ENCODE results near the gene THSD4. TPM values are rescaled to one million over a fixed set of nuclear protein-coding genes. Genes with fewer than 3 reads are reported as not detected.
A peak's percentile ranks its signal among the peaks of the same experiment; 100 is the strongest.

The THSD4 gene
- total RNA-seq, 1 experiment from 2014 or later, result 65.4 TPM

DNA sequence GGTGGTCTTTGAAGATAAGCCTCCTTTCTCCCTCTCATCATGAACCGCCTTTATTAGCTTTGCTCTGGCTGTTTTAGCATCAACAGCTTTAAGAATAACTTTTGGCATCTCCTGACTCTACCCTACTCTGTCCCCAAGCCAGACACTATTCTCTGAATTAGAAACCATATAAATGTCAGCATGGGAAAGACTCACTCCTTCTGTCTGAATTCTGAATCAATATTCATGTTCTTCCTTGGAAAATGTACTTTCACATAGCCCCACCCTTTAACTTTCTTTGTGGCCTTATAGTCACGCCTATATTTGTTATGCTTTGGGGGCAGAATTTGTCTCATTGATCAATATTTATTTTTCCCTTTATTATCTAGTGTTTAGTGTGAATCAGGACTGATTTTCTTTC is 563.3 kb downstream of the THSD4 start:
- no peak for TF ChIP-seq SIN3A (IDR thresholded peaks at IDR 0.05; ENCODE audit: borderline replicate concordance, insufficient read depth, low read depth, low read length)
- no peak for TF ChIP-seq TCF7L2 (IDR thresholded peaks at IDR 0.05; ENCODE audit: low read depth, low read length)
- no peak for TF ChIP-seq CTCF (IDR thresholded peaks at IDR 0.05)
- no peak for TF ChIP-seq POLR2AphosphoS5 (IDR thresholded peaks at IDR 0.05; ENCODE audit: low read depth, low read length)
- TF ChIP-seq, protein P1, sequence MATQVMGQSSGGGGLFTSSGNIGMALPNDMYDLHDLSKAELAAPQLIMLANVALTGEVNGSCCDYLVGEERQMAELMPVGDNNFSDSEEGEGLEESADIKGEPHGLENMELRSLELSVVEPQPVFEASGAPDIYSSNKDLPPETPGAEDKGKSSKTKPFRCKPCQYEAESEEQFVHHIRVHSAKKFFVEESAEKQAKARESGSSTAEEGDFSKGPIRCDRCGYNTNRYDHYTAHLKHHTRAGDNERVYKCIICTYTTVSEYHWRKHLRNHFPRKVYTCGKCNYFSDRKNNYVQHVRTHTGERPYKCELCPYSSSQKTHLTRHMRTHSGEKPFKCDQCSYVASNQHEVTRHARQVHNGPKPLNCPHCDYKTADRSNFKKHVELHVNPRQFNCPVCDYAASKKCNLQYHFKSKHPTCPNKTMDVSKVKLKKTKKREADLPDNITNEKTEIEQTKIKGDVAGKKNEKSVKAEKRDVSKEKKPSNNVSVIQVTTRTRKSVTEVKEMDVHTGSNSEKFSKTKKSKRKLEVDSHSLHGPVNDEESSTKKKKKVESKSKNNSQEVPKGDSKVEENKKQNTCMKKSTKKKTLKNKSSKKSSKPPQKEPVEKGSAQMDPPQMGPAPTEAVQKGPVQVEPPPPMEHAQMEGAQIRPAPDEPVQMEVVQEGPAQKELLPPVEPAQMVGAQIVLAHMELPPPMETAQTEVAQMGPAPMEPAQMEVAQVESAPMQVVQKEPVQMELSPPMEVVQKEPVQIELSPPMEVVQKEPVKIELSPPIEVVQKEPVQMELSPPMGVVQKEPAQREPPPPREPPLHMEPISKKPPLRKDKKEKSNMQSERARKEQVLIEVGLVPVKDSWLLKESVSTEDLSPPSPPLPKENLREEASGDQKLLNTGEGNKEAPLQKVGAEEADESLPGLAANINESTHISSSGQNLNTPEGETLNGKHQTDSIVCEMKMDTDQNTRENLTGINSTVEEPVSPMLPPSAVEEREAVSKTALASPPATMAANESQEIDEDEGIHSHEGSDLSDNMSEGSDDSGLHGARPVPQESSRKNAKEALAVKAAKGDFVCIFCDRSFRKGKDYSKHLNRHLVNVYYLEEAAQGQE (IDR thresholded peaks at IDR 0.05; ENCODE audit: insufficient read depth in 1 of 2, low read depth in 2 of 2, low read length in 1 of 2), result no peak
- intact Hi-C loops (cut with micrococcal nuclease; ENCODE audit: unreplicated experiment), result no loop called here
- BruUV-seq (replicated peaks), result no TSS peak

GRCh38 chr15:71679223-71679792 is 564.0 kb downstream of the THSD4 start:
- in situ Hi-C loops (cut with HindIII; ENCODE audit: low pct_unique_long_range_greater_than_20kb, low sequenced_read_pairs), result no loop called here
- intact Hi-C loops (cut with micrococcal nuclease; ENCODE audit: unreplicated experiment), result no loop called here
- Histone ChIP-seq H3K36me3 (ENCODE audit: control insufficient read depth, insufficient read depth, low read length) (no peaks in the 10 kb centered on the region), H3K27ac (ENCODE audit: low read length) (no peak overlapping the region), H3K4me1 (ENCODE audit: control insufficient read depth, insufficient read depth, low read length) (no peaks in the 10 kb centered on the region; the same call in 1 of the 2 replicates), H3K27me3 (ENCODE audit: control insufficient read depth, insufficient read depth, low read length) (no peaks in the 10 kb centered on the region), H3K9me3 (ENCODE audit: control insufficient read depth, insufficient read depth, low read depth, low read length) (no peaks in the 10 kb centered on the region), H3K4me3 (ENCODE audit: low read depth in 2 of 2, low read length in 2 of 2) (no peak overlapping the region)
- DNase-seq (ENCODE audit: low read depth, low spot score) (no peak), ATAC-seq (no peak)
- no peak for TF ChIP-seq TCF7L2 (IDR thresholded peaks at IDR 0.05; ENCODE audit: low read depth, low read length)
- TSS peak; percentile 42 for BruUV-seq (replicated peaks)
- ChIA-PET CTCF (no interaction called here), POLR2A (no interaction called here)

More for the DNA sequence above, 563.3 kb downstream of the THSD4 start:
- in situ Hi-C loops (cut with HindIII; ENCODE audit: low pct_unique_long_range_greater_than_20kb, low sequenced_read_pairs), result no loop called here
- H3K9me3 ChIP-seq (ENCODE audit: control insufficient read depth, insufficient read depth, low read depth, low read length), result no peaks in the 10 kb centered on the region
- ChIA-PET POLR2A (interaction anchor here (0.6 kb wide), 1 partner anchor 235 kb away, joined by 3 read pairs; no protein-coding TSS in a partner anchor), CTCF (no interaction called here)
- no peak overlapping the region for H3K27ac ChIP-seq (ENCODE audit: low read length)
- no peaks in the 10 kb centered on the region for H3K36me3 ChIP-seq (ENCODE audit: control insufficient read depth, insufficient read depth, low read length)
- H3K4me1 ChIP-seq (ENCODE audit: control insufficient read depth, insufficient read depth, low read length), result no peaks in the 10 kb centered on the region
- DNase-seq (ENCODE audit: low read depth, low spot score) (no peak), ATAC-seq (no peak)
- no peaks in the 10 kb centered on the region for H3K27me3 ChIP-seq (ENCODE audit: control insufficient read depth, insufficient read depth, low read length)
- H3K4me3 ChIP-seq (ENCODE audit: low read depth in 2 of 2, low read length in 2 of 2), result no peak overlapping the region

DNA sequence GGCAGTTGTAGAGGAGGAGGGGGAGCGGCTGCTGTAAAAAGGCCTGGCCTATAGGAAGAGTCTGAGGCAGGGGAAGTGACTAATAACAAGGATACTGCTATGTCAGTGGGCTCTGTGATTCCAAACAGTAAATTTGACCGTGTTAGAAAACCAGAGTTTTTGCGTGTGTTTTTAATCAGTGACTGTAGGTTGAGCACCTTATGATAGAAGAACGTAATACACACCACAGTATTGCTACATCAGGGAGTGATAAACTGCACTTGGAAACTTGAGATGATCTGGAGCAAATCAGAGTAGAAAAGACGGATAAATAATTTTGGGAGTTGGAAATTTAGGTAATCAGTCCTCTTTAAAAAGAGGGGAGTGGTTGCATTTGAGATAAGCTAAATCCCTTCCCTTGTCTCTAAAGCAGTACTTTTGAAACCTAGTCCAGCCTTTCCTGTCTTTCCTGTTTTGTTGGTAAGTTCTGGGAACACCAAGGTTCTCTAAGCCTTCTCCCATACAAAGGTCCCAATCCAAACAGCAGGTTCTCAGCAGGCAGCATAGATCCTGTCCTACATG is 564.6 kb downstream of the THSD4 start:
- DNase-seq (ENCODE audit: low read depth, low spot score) (no peak), ATAC-seq (no peak)
- intact Hi-C loops (cut with micrococcal nuclease; ENCODE audit: unreplicated experiment), result no loop called here
- in situ Hi-C loops (cut with HindIII; ENCODE audit: low pct_unique_long_range_greater_than_20kb, low sequenced_read_pairs), result no loop called here
- H3K36me3 ChIP-seq (ENCODE audit: control insufficient read depth, insufficient read depth, low read length), result no peaks in the 10 kb centered on the region
- ChIA-PET POLR2A (no interaction called here), CTCF (no interaction called here)
- H3K27me3 ChIP-seq (ENCODE audit: control insufficient read depth, insufficient read depth, low read length), result no peaks in the 10 kb centered on the region
- no peaks in the 10 kb centered on the region; the same call in 1 of the 2 replicates for H3K4me1 ChIP-seq (ENCODE audit: control insufficient read depth, insufficient read depth, low read length)
- H3K9me3 ChIP-seq (ENCODE audit: control insufficient read depth, insufficient read depth, low read depth, low read length), result no peaks in the 10 kb centered on the region
- no peak overlapping the region for H3K27ac ChIP-seq (ENCODE audit: low read length)
- no peak overlapping the region for H3K4me3 ChIP-seq (ENCODE audit: low read depth in 2 of 2, low read length in 2 of 2)
- BruUV-seq (replicated peaks), result no TSS peak
- TF ChIP-seq POLR2AphosphoS5 (IDR thresholded peaks at IDR 0.05; ENCODE audit: low read depth, low read length), result no peak
- no peak for TF ChIP-seq TCF7L2 (IDR thresholded peaks at IDR 0.05; ENCODE audit: low read depth, low read length)
- TF ChIP-seq, protein P1 (IDR thresholded peaks at IDR 0.05; ENCODE audit: insufficient read depth in 1 of 2, low read depth in 2 of 2, low read length in 1 of 2), result no peak
- no peak for TF ChIP-seq CTCF (IDR thresholded peaks at IDR 0.05)
- no peak for TF ChIP-seq SIN3A (IDR thresholded peaks at IDR 0.05; ENCODE audit: borderline replicate concordance, insufficient read depth, low read depth, low read length)
